GM12878 (cell line): ENCODE data around the gene RBSN. TPM values are rescaled to one million over a fixed set of nuclear protein-coding genes. Genes with fewer than 3 reads are reported as not detected.

Source experiments
- ATAC-seq: fragments of 200-7000 bp; cut with Tn5 transposase; 3 replicates; pipeline ENCODE4 v1.9.1; 2020; ENCODE audit warnings: mild to moderate bottlenecking, moderate library complexity
- Bru-seq: library from RNA; stranded (reverse); fragments of 400-500 nt; gene quantifications from one replicate; lab custom pipeline; 2021; lab: Mats Ljungman, UMichigan
- BruChase-seq, 2 experiments: library from RNA; stranded (reverse); fragments of 400-500 nt; gene quantifications; one replicate each; lab custom pipeline; 2021; lab: Mats Ljungman, UMichigan
- BruUV-seq: library from RNA; stranded (reverse); fragments of 400-500 nt; replicated peaks from 2 replicates; lab custom pipeline; 2021; lab: Mats Ljungman, UMichigan
- CTCF ChIA-PET: fragments of 300-600 bp; sonication (Branson Sonifier 250); formaldehyde crosslinking; extraction: SDS; loops from one replicate; lab custom pipeline; 2021; ENCODE audit warnings: inconsistent platforms; lab: Yijun Ruan, JAX
- POLR2A ChIA-PET: fragments of 350-600 bp; formaldehyde crosslinking; extraction: SDS; loops from one replicate; lab custom pipeline; 2021; ENCODE audit warnings: inconsistent platforms; lab: Charles Lee
- RAD21 ChIA-PET: fragments of 300-600 bp; sonication (Branson Sonifier 250); formaldehyde crosslinking; loops from one replicate; lab custom pipeline; 2023; ENCODE audit warnings: antibody characterized with exemption; ENCODE audit not compliant: unreplicated experiment; lab: Charles Lee
- SMC1A ChIA-PET: fragments of 300-600 bp; sonication (Branson Sonifier 250); formaldehyde crosslinking; loops from one replicate; lab custom pipeline; 2023; ENCODE audit not compliant: unreplicated experiment, uncharacterized antibody; lab: Charles Lee
- DNase-seq: peaks from one replicate; pipeline ENCODE4 v3.0.0-alpha.2; 2011; ENCODE audit warnings: low read depth, low spot score
- FAIRE-seq: peaks from 3 replicates; lab custom pipeline; 2011; peaks lifted over from hg19 to GRCh38; lab: Jason Lieb, UNC
- H2AFZ ChIP-seq: 2 replicates; pipeline ENCODE4 v1.6.0; 2011; ENCODE audit warnings: low read depth, low read length, control low read depth; ENCODE audit not compliant: control insufficient read depth
- H3K27ac ChIP-seq: 2 replicates; pipeline ENCODE4 v1.5.1; 2011; ENCODE audit warnings: control low read depth; ENCODE audit not compliant: control insufficient read depth, insufficient read depth
- H3K27me3 ChIP-seq, 2 experiments: replicated peaks in 1 of 2; 2 replicates each; pipeline versions ENCODE4 v1.6.0 to v1.6.1; 2011; ENCODE audit warnings: low read length in 1 of 2; ENCODE audit not compliant: control insufficient read depth in 2 of 2, insufficient read depth in 2 of 2
- H3K36me3 ChIP-seq, 2 experiments: 2 replicates each; pipeline ENCODE4 v1.5.1; 2011; ENCODE audit warnings: low read length in 1 of 2; ENCODE audit not compliant: control insufficient read depth in 2 of 2, insufficient read depth in 2 of 2
- H3K4me1 ChIP-seq: 2 replicates; pipeline ENCODE4 v1.6.1; 2011; ENCODE audit warnings: mild to moderate bottlenecking, low read length, moderate library complexity, mixed read lengths; ENCODE audit not compliant: control insufficient read depth, insufficient read depth
- H3K4me2 ChIP-seq: 2 replicates; pipeline ENCODE4 v1.6.0; 2011; ENCODE audit warnings: control low read depth; ENCODE audit not compliant: control insufficient read depth, insufficient read depth
- H3K4me3 ChIP-seq: fragments of 200-600 bp; sonication (generic); 2 replicates; pipeline ENCODE4 v1.5.1; 2016
- H3K79me2 ChIP-seq: 2 replicates; pipeline ENCODE4 v1.6.0; 2011; ENCODE audit warnings: low read length; ENCODE audit not compliant: control insufficient read depth, insufficient read depth
- H3K9ac ChIP-seq: 2 replicates; pipeline ENCODE4 v1.8.0; 2011; ENCODE audit warnings: low read length, control low read depth, mixed read lengths; ENCODE audit not compliant: control insufficient read depth, insufficient read depth
- H3K9me3 ChIP-seq: replicated peaks from 3 replicates; pipeline ENCODE4 v1.5.1; 2011; ENCODE audit warnings: mild to moderate bottlenecking, low read length; ENCODE audit not compliant: control insufficient read depth, insufficient read depth
- H4K20me1 ChIP-seq: 2 replicates; pipeline ENCODE4 v1.6.0; 2011; ENCODE audit not compliant: control insufficient read depth, insufficient read depth
- ATF7 ChIP-seq: fragments of 450-650 bp; IDR thresholded peaks from 2 replicates; pipeline ENCODE4 v1.6.1; 2016; ENCODE audit warnings: low read depth, mild to moderate bottlenecking
- BCLAF1 ChIP-seq: fragments of 450-650 bp; IDR thresholded peaks from 2 replicates; pipeline ENCODE4 v1.6.1; 2017; ENCODE audit warnings: antibody characterized with exemption, mild to moderate bottlenecking, moderate library complexity
- FOXK2 ChIP-seq: fragments of 450-650 bp; IDR thresholded peaks from 2 replicates; pipeline ENCODE4 v1.6.1; 2017; ENCODE audit warnings: mild to moderate bottlenecking, moderate library complexity
- LARP7 ChIP-seq: fragments of 450-650 bp; IDR thresholded peaks from 2 replicates; pipeline ENCODE4 v1.6.1; 2017; ENCODE audit warnings: mild to moderate bottlenecking
- NFXL1 ChIP-seq: fragments of 450-650 bp; IDR thresholded peaks from 2 replicates; pipeline ENCODE4 v1.6.1; 2017; ENCODE audit warnings: antibody characterized with exemption, mild to moderate bottlenecking, borderline replicate concordance
- NKRF ChIP-seq: fragments of 450-650 bp; conservative IDR thresholded peaks from 2 replicates; pipeline ENCODE4 v1.6.1; 2017; ENCODE audit warnings: mild to moderate bottlenecking, moderate library complexity
- PRDM15 ChIP-seq: fragments of 450-650 bp; formaldehyde crosslinking; IDR thresholded peaks from 2 replicates; pipeline ENCODE4 v1.4.0; 2020; ENCODE audit warnings: mild to moderate bottlenecking, moderate library complexity
- SMAD1 ChIP-seq: fragments of 450-650 bp; IDR thresholded peaks from 2 replicates; pipeline ENCODE4 v1.6.1; 2018; ENCODE audit warnings: mild to moderate bottlenecking, low read depth; ENCODE audit not compliant: partially characterized antibody
- WGBS: methylation state at CpG from one replicate; pipeline ENCODE4 v1.1.6; 2016; ENCODE audit warnings: low lambda C conversion rate; ENCODE audit not compliant: insufficient replicate concordance, insufficient coverage; ENCODE audit errors: missing lambda C conversion rate; 5-methylcytosine and 5-hydroxymethylcytosine counted together
- in situ Hi-C: fragments of 300-500 bp; cut with MboI; formaldehyde crosslinking; loops from 9 replicates; pipeline ENCODE4 v1.14.3; 2018; ENCODE audit warnings: mixed read lengths
- intact Hi-C: fragments of 100-400 bp; cut with micrococcal nuclease; formaldehyde crosslinking; loops from one replicate; pipeline ENCODE4 v1.14.2; 2022; ENCODE audit not compliant: unreplicated experiment
- long read RNA-seq, 2 experiments: library from polyadenylated mRNA; unstranded; transcript quantifications; one replicate each; pipeline ENCODE4 v2.0.0, GENCODE V29; 2019 to 2020
- polyA minus RNA-seq, 3 experiments: library from RNA; depleted of rRNA, polyadenylated mRNA; stranded (reverse); fragments of >200 nt; gene quantifications; 2 replicates each; pipeline ENCODE4 v1.2.3, GENCODE V29; 2011
- polyA plus RNA-seq, 11 experiments: library from polyadenylated mRNA; depleted of rRNA in 4 of 11; unstranded in 6 of 11; stranded (reverse) in 5 of 11; fragments of >200 nt; fragmentation: Nextera tagmentation in 4 of 11; fragmentation: Illumina TruSeq in 1 of 11; extraction: Ambion mirVana in 4 of 11; extraction: Trizol in 1 of 11; gene quantifications; 1 replicate in 1 of 11; 2 replicates in 10 of 11; pipeline versions ENCODE4 v1.2.1 to v1.2.3, GENCODE V29; 2011 to 2016; ENCODE audit warnings: inconsistent platforms in 2 of 11, missing spikeins in 2 of 11, low read depth in 1 of 11
- total RNA-seq, 4 experiments: library from RNA; depleted of rRNA in 3 of 4; stranded (reverse); fragments of >200 nt in 3 of 4; fragmentation: Illumina TruSeq in 1 of 4; extraction: Trizol in 1 of 4; gene quantifications; 2 replicates each; pipeline versions ENCODE4 v1.2.1 to v1.2.3, GENCODE V29; 2013 to 2021

The RBSN gene
- 48.9 and 49.4 TPM in 2 replicates for total RNA-seq (2013; cell fraction: nucleolus; rRNA removed)
- 12.0 and 13.8 TPM in 2 replicates for total RNA-seq (2014; rRNA removed)
- 10.2 and 11.0 TPM in 2 replicates for total RNA-seq (2014; rRNA removed; fragmentation: Illumina TruSeq; extraction: Trizol)
- 10.7 and 11.9 TPM in 2 replicates for total RNA-seq (2021)
- 6.1 TPM for polyA plus RNA-seq (2011; ENCODE audit: low read depth)
- polyA plus RNA-seq (2011; rRNA removed): 10.9 and 11.1 TPM in 2 replicates
- 7.6 and 8.4 TPM in 2 replicates for polyA plus RNA-seq (2011; cell fraction: cytosol; rRNA removed)
- polyA plus RNA-seq (2011; cell fraction: nucleus; rRNA removed): 19.1 and 19.3 TPM in 2 replicates
- polyA plus RNA-seq (2012): 6.3 and 7.7 TPM in 2 replicates
- polyA plus RNA-seq (2014; fragmentation: Illumina TruSeq; extraction: Trizol): 7.8 and 8.4 TPM in 2 replicates
- polyA plus RNA-seq (2014; fragmentation: Nextera tagmentation; extraction: Ambion mirVana): 1 to 10 TPM; 2.0 to 2.1 TPM
- polyA plus RNA-seq (2014; rRNA removed): 7.2 and 7.4 TPM in 2 replicates
- polyA plus RNA-seq (2016; fragmentation: Nextera tagmentation; extraction: Ambion mirVana): 10 to 100 TPM; 13.4 to 17.5 TPM
- 15.4 and 15.6 TPM in 2 replicates for polyA minus RNA-seq (2011; rRNA and poly(A)+ RNA removed)
- polyA minus RNA-seq (2011; cell fraction: cytosol; rRNA and poly(A)+ RNA removed): 5.7 and 7.0 TPM in 2 replicates
- polyA minus RNA-seq (2011; cell fraction: nucleus; rRNA and poly(A)+ RNA removed): 7.4 and 11.9 TPM in 2 replicates
- percentile 78 among the genes with signal in this experiment for Bru-seq, nascent RNA
- percentile 75 among the genes with signal in this experiment for BruChase-seq, experiment 1, labeled RNA remaining after a 6-hour chase
- percentile 78 among the genes with signal in this experiment for BruChase-seq, experiment 2, labeled RNA remaining after a 2-hour chase
- long read RNA-seq, experiment 1, partial matches to known transcripts: 2 of 4 reads
- long read RNA-seq, experiment 1, other reads (novel, unspliced or antisense): 1 of 4 reads
- long read RNA-seq, experiment 2, partial matches to known transcripts: 13 of 28 reads
- long read RNA-seq, experiment 2, other reads (novel, unspliced or antisense): 9 of 28 reads

- RAD21 ChIA-PET: interaction anchor here (0.6 to 1.4 kb wide), 9 partner anchors 10 to 335 kb away, joined by 3 to 5 read pairs (median 4); partner anchors contain the start of gene NR2C2
- peak within 1 kb of the TSS; percentile 85 for H3K9ac ChIP-seq
- H3K36me3 ChIP-seq: peaks cover 1 to 17% of the 10 kb centered on the region in 2 experiments; a peak in 3 of 4 replicates
- no peaks in the 10 kb centered on the region for H4K20me1 ChIP-seq
- peaks cover 13% of the 10 kb centered on the region for H3K79me2 ChIP-seq
- peak; percentile 90 for ATAC-seq
- FAIRE-seq: peak; percentile 95
- peak within 1 kb of the TSS; percentile 94 for H3K4me2 ChIP-seq
- CTCF ChIA-PET: interaction anchor here (0.9 to 5.1 kb wide), 10 partner anchors 10 to 448 kb away, joined by 3 to 31 read pairs (median 4); partner anchors contain the start of gene MRPS25
- H3K27me3 ChIP-seq: no peaks in the 10 kb centered on the region
- intact Hi-C loops: loop anchor here (1.0 to 2.0 kb wide), 2 partner anchors 48 to 173 kb away; no protein-coding TSS in a partner anchor
- SMC1A ChIA-PET: interaction anchor here (1.0 to 2.2 kb wide), 8 partner anchors 9 to 307 kb away, joined by 3 to 11 read pairs (median 4); partner anchors contain the start of genes CAPN7, MRPS25 and NR2C2
- peak; percentile 75 for DNase-seq
- peak within 1 kb of the TSS; percentile 98 for H3K4me3 ChIP-seq
- no TSS peak for BruUV-seq
- peak within 1 kb of the TSS; percentile 69 for H3K27ac ChIP-seq
- in situ Hi-C loops: no loop called here
- peak within 1 kb of the TSS; percentile 100 for H2AFZ ChIP-seq
- POLR2A ChIA-PET: interaction anchor here (0.6 to 2.2 kb wide), 9 partner anchors 9 to 125 kb away, joined by 3 to 16 read pairs (median 4); partner anchors contain the start of genes CAPN7 and MRPS25
- H3K4me1 ChIP-seq: peaks cover 8% of the 10 kb centered on the region
- no peaks in the 10 kb centered on the region for H3K9me3 ChIP-seq
- WGBS: under 1% methylated on average over 71 of the region's 72 CpGs
- TF ChIP-seq ATF7 (peak; percentile 71), PRDM15 (CRISPR knock-in tag) (no peak), NFXL1 (no peak), SMAD1 (no peak), LARP7 (peak; percentile 74), FOXK2 (peak; percentile 60; the same call in 1 of the 2 replicates), NKRF (peak; percentile 72), BCLAF1 (no peak)
Observed at GRCh38 chr3:15098503-15099363, at the start of gene RBSN. TSS of gene RBSN (minus strand) at chr3:15099148. CDS start at chr3:15096120, 3,028 bp downstream.
